GM19035 (cell line): Measurements from ENCODE around the gene CAPZA1.

Experiments used
- ATAC-seq: cut with Tn5 transposase; IDR thresholded peaks from one replicate; pipeline ENCODE4 v1.9.1; 2021; ENCODE audit not compliant: unreplicated experiment

The CAPZA1 gene

GRCh38 chr1:112714313-112715263 lies 95.0 kb downstream of the CAPZA1 start:
- peak; percentile 20 for ATAC-seq

DNA sequence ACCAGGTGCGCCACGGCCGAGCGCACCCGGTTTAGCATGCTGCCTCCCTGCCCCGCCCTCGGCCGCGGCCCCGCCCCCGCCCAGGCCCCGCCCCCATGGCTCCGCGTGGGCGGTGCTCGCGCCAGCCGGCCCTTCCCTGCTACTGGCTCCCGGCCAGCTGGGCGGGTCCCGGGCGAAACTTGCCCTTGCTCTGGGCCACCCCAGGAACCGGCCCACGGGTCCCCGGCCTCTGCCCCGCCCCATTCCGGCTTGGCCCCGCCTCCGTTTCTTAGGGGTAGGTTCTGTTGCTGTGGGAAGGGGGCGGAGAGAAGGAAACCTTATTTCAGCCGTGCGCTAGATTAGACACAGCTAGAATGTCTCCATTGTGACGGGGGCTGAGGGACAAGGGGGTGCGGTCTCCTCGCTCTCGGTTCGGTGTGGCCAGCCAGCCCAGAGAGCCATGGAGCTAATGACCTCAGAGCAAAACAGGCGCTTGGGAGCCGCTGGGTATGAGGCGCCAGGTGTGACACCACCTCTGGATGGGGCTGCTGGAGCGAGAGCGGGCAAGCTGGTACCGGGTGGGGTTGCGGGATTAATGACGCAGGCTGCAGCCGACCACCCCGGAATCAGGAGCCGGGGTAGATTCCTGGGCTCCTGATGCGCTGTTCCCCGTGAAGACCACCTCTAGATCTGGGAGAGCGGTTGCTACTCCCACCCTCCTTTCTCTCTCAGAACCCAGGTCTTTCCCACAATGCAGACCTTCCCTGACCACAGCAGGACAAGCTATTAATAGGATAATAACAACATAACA lies 95.8 kb downstream of the CAPZA1 start, which contains the start of gene PPM1J:
TSS of gene PPM1J (minus strand) at position 69 of the 790 bp plus-strand sequence. CDS start at position 38, 31 bp downstream.
- peak; percentile 86 for ATAC-seq

DNA sequence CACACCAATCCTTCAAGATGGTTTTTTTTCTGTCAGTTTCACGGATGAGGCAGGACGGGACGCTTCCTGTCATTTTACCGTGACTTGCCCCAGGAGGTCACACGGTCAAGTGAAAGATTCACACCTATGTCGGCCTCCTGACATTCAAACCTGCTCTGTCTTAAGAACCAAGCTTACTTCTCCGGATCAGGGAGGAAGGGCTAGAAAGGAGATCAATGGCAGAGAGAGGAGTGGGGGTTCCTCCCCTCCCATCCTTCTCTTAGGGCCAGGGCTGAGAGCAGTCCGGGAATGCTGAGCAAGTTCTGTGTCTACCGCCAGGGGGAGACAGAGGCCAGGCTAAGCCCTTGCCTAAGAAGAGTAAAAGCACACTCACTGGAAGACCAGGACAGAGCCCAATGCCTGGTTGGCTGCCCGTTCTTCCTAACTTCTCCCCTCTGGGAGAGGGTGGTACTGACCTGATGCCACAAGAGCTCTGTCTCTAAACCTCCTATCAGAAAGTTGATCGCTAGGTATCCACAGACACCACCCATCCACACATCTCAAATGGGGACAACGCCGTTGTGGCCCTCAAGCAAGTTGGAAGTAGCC lies 96.6 kb downstream of the CAPZA1 start:
- no peak for ATAC-seq

DNA sequence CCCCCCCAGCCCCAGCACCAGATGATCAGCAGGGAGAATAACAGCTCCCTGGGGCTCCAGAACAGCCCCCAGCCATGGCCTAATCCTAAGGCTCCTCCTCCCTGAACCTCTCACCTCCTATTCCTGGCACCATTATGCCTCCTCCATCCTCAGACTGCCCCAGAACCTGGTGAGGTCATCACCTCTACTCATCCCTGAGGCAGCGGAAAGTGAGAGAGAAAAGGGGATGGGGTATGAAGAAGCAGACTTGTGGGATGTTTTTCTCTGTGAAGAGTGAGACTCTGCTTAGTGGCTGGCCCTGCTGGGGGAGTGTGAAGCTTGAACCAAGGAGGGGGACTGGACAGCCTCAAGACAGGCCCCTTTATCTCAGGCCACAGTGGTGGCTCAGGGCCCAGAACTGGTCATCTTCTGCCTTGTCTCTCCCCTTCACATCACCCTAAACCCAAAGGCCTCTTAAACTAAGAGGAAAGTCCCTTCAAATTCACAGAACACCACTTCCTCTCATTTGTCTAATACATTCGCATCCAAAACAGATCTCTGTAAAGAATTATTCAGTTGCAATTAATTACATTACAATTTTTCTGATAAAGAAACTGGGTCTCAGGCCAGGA lies 97.7 kb downstream of the CAPZA1 start:
- ATAC-seq = no peak

DNA sequence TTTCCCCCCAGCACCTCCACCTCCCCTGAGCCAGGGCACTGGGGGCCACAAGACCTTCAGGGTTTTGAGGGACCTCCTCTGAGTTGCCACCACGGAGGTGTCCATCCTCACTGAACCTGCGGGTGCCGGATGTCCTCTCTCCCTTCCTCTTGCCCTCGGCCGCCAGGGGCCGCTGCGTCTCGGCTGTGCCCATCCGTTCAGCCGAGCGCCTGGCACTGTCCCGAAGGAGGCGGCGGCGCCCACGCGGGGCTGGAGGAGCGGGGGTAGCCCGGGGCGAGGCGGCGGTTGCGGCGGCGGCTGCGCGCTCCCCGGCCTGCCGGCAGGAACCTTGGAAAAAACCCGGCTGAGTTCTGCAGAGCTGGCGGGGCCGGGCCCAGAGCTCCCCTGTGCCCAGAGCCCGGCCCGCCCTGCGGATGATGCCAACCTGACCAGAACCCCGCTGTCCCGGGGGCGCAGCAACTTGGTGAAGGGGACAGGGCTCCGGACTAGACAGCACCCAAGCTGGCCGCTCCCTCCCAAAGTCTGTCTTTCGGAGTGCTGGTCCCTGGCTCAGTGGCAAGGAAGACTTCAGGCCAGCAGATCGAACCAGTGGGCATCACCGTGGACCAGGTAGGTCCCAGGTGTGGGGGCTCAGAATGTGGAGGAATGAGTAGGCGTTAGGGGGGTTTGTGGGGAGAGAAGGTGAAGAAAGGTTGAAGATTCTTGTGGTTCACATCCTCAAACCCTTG lies 99.2 kb downstream of the CAPZA1 start:
- ATAC-seq = no peak

- ATAC-seq = no peak
These were observed 100.1 kb downstream of the CAPZA1 start for GRCh38 chr1:112719706-112720105.

DNA sequence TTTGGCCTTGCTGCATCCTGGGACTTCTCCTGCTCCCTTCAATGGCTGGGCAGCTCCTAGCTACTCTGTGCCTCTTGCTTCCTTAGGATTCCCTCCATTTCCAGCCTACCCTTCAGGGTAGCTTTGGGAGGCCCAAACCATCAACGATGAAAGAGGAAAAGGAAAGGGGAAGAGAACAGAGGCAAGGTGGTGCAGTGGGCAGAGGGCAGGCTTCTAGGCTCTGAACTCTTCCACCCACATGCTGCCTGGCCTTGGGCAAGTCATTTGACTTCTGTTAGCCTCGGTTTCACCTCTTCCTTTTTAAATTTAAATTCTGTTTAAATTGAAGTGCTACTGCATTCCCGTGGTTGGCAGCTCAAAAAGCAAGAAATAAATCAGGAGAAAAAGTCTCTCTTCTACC lies 101.2 kb downstream of the CAPZA1 start:
- ATAC-seq = no peak
